Liver (tissue), 9 donors: Measurements from ENCODE around the gene LIPC. TPM values are rescaled to one million over a fixed set of nuclear protein-coding genes. Genes with fewer than 3 reads are reported as not detected.

ENCODE experiments used
- DNase-seq: peaks from one replicate; pipeline ENCODE4 v3.0.0-alpha.2; 2017; ENCODE audit warnings: low spot score
- H3K27ac ChIP-seq, 2 donors: one replicate each; pipeline ENCODE4 v1.7.0; 2013; ENCODE audit warnings: inconsistent platforms in 2 of 2, low read length in 2 of 2, control low read depth in 1 of 2, low read depth in 1 of 2, mild to moderate bottlenecking in 1 of 2
- H3K27me3 ChIP-seq, 4 donors: one replicate each; pipeline versions ENCODE4 v1.6.1 to v1.7.0; 2013; ENCODE audit warnings: low read length in 3 of 4, inconsistent platforms in 1 of 4, mild to moderate bottlenecking in 1 of 4, moderate library complexity in 1 of 4; ENCODE audit not compliant: control insufficient read depth in 4 of 4, insufficient read depth in 4 of 4
- H3K36me3 ChIP-seq, 4 donors: one replicate each; pipeline versions ENCODE4 v1.6.1 to v1.7.0; 2013; ENCODE audit warnings: low read length in 3 of 4, mild to moderate bottlenecking in 3 of 4, low read depth in 1 of 4, moderate library complexity in 1 of 4; ENCODE audit not compliant: control insufficient read depth in 4 of 4, insufficient read depth in 3 of 4
- H3K4me1 ChIP-seq, 4 donors: one replicate each; pipeline versions ENCODE4 v1.6.1 to v1.7.0; 2013; ENCODE audit warnings: low read length in 3 of 4, mild to moderate bottlenecking in 3 of 4, moderate library complexity in 1 of 4; ENCODE audit not compliant: control insufficient read depth in 4 of 4, insufficient read depth in 4 of 4
- H3K4me3 ChIP-seq, 3 donors: one replicate each; pipeline versions ENCODE4 v1.6.1 to v1.7.0; 2013; ENCODE audit warnings: low read length in 3 of 3, control low read depth in 1 of 3, low read depth in 1 of 3, mild to moderate bottlenecking in 1 of 3
- H3K9ac ChIP-seq, 2 donors: one replicate each; pipeline ENCODE4 v1.7.0; 2013; ENCODE audit warnings: low read length in 2 of 2, mild to moderate bottlenecking in 2 of 2, moderate library complexity in 2 of 2, control low read depth in 1 of 2, low read depth in 1 of 2
- H3K9me3 ChIP-seq, 4 donors: one replicate each; pipeline versions ENCODE4 v1.6.1 to v1.7.0; 2013; ENCODE audit warnings: low read length in 3 of 4; ENCODE audit not compliant: control insufficient read depth in 4 of 4
- CTCF ChIP-seq: fragments of 150-350 bp; IDR thresholded peaks from 2 replicates; pipeline ENCODE4 v1.5.1; 2017; ENCODE audit warnings: improper control_type of control experiment, low read depth, low read length; ENCODE audit not compliant: missing input control
- EGR1 ChIP-seq, 2 donors: IDR thresholded peaks; 2 replicates each; pipeline ENCODE4 v1.6.1; 2016 to 2018; ENCODE audit warnings: antibody characterized with exemption in 2 of 2, low read depth in 2 of 2
- FOXA1 ChIP-seq: IDR thresholded peaks from 2 replicates; pipeline ENCODE4 v1.6.1; 2016; ENCODE audit warnings: antibody characterized with exemption
- FOXA2 ChIP-seq: IDR thresholded peaks from 2 replicates; pipeline ENCODE4 v1.6.1; 2016; ENCODE audit warnings: antibody characterized with exemption
- GABPA ChIP-seq, 2 donors: IDR thresholded peaks in 1 of 2; conservative IDR thresholded peaks in 1 of 2; 2 replicates each; pipeline ENCODE4 v1.6.1; 2016; ENCODE audit warnings: antibody characterized with exemption in 2 of 2, mild to moderate bottlenecking in 1 of 2, moderate library complexity in 1 of 2
- HNF4A ChIP-seq, 2 donors: conservative IDR thresholded peaks; 2 replicates each; pipeline ENCODE4 v1.6.1; 2016; ENCODE audit warnings: antibody characterized with exemption in 2 of 2, mild to moderate bottlenecking in 2 of 2
- HNF4G ChIP-seq: IDR thresholded peaks from 2 replicates; pipeline ENCODE4 v1.6.1; 2016; ENCODE audit warnings: antibody characterized with exemption
- JUND ChIP-seq, 2 donors: IDR thresholded peaks; 2 replicates each; pipeline ENCODE4 v1.6.1; 2016; ENCODE audit warnings: antibody characterized with exemption in 2 of 2
- MAX ChIP-seq: IDR thresholded peaks from 2 replicates; pipeline ENCODE4 v1.6.1; 2016; ENCODE audit warnings: antibody characterized with exemption
- NR2F2 ChIP-seq: IDR thresholded peaks from 2 replicates; pipeline ENCODE4 v1.6.1; 2016; ENCODE audit warnings: antibody characterized with exemption
- RAD21 ChIP-seq, 2 donors: IDR thresholded peaks; 2 replicates each; pipeline ENCODE4 v1.6.1; 2016; ENCODE audit warnings: antibody characterized with exemption in 2 of 2, mild to moderate bottlenecking in 2 of 2
- RXRA ChIP-seq, 2 donors: IDR thresholded peaks; 2 replicates each; pipeline ENCODE4 v1.6.1; 2017 to 2018; ENCODE audit warnings: antibody characterized with exemption in 2 of 2, mild to moderate bottlenecking in 1 of 2
- SP1 ChIP-seq: IDR thresholded peaks from 2 replicates; pipeline ENCODE4 v1.6.1; 2018; ENCODE audit warnings: antibody characterized with exemption, mild to moderate bottlenecking
- TAF1 ChIP-seq: conservative IDR thresholded peaks from 2 replicates; pipeline ENCODE4 v1.6.1; 2016; ENCODE audit warnings: antibody characterized with exemption, mild to moderate bottlenecking
- YY1 ChIP-seq: IDR thresholded peaks from 2 replicates; pipeline ENCODE4 v1.6.1; 2016; ENCODE audit warnings: antibody characterized with exemption, mild to moderate bottlenecking
- WGBS: extraction: QIAGEN DNeasy Blood & Tissue Kit; methylation state at CpG from one replicate; pipeline ENCODE4 v1.1.7; 2013; 5-methylcytosine and 5-hydroxymethylcytosine counted together
- polyA plus RNA-seq, 2 donors: library from polyadenylated mRNA; stranded (reverse) in 1 of 2; unstranded in 1 of 2; fragments of 200-250 nt in 1 of 2; fragments of >200 nt in 1 of 2; fragmentation: Nextera tagmentation in 1 of 2; extraction: Ambion mirVana in 1 of 2; gene quantifications; one replicate each; pipeline versions ENCODE4 v1.2.1 to v1.2.3, GENCODE V29; 2013 to 2015
- total RNA-seq, 2 donors: library from RNA; depleted of rRNA; stranded (reverse); fragments of >200 nt; gene quantifications; one replicate each; pipeline ENCODE4 v1.2.3, GENCODE V29; 2014
- TF ChIP-seq, protein P1 (sequence below): IDR thresholded peaks from 2 replicates; pipeline ENCODE4 v1.6.1; 2016; ENCODE audit warnings: antibody characterized with exemption
- TF ChIP-seq, protein P2 (sequence below): IDR thresholded peaks from 2 replicates; pipeline ENCODE4 v1.6.1; 2016; ENCODE audit warnings: antibody characterized with exemption, mild to moderate bottlenecking
- TF ChIP-seq, protein P3 (sequence below): IDR thresholded peaks from 2 replicates; pipeline ENCODE4 v1.6.1; 2016; ENCODE audit warnings: antibody characterized with exemption
- donor health status: healthy.
- donor health status: healthy.
- donor health status: healthy.
- donor health status: healthy.
- donor health status: healthy.

Gene LIPC
- total and polyA plus RNA-seq, 4 donors = 60.1 to 268 (median 131) TPM

- Histone ChIP-seq H3K4me3 (no peak overlapping the region), H3K27me3 (no peaks in the 10 kb centered on the region), H3K36me3 (no peaks in the 10 kb centered on the region), H3K27ac (no peak overlapping the region), H3K9ac (no peak overlapping the region), H3K9me3 (no peaks in the 10 kb centered on the region), H3K4me1 (peaks cover 0 to 10% (median 6%) of the 10 kb centered on the region in 4 donors)
- TF ChIP-seq FOXA1 (no peak), JUND (IDR thresholded peaks at IDR 0.05) (no peak), MAX (no peak), EGR1 (IDR thresholded peaks at IDR 0.05; ENCODE audit: low read depth in 2 of 2) (no peak), TAF1 (no peak)
- DNase-seq = no peak
- 91% methylated on average over 27 of the region's 27 CpGs for WGBS
Measured at GRCh38 chr15:58490086-58490887, 58.5 kb downstream of the LIPC start.

GRCh38 chr15:58490888-58491473 is 59.2 kb downstream of the LIPC start:
- TF ChIP-seq YY1 (no peak), GABPA (IDR thresholded peaks at IDR 0.05 in 1 of 2, conservative IDR thresholded peaks at IDR 0.05 in 1 of 2) (no peak), SP1 (no peak), FOXA2 (no peak), EGR1 (IDR thresholded peaks at IDR 0.05; ENCODE audit: low read depth in 2 of 2) (no peak), NR2F2 (no peak), MAX (no peak), HNF4G (no peak), TAF1 (no peak), HNF4A (conservative IDR thresholded peaks at IDR 0.05) (no peak), JUND (IDR thresholded peaks at IDR 0.05) (no peak), CTCF (no peak), FOXA1 (no peak), RXRA (IDR thresholded peaks at IDR 0.05) (no peak), RAD21 (IDR thresholded peaks at IDR 0.05) (no peak)
- TF ChIP-seq, protein P1, sequence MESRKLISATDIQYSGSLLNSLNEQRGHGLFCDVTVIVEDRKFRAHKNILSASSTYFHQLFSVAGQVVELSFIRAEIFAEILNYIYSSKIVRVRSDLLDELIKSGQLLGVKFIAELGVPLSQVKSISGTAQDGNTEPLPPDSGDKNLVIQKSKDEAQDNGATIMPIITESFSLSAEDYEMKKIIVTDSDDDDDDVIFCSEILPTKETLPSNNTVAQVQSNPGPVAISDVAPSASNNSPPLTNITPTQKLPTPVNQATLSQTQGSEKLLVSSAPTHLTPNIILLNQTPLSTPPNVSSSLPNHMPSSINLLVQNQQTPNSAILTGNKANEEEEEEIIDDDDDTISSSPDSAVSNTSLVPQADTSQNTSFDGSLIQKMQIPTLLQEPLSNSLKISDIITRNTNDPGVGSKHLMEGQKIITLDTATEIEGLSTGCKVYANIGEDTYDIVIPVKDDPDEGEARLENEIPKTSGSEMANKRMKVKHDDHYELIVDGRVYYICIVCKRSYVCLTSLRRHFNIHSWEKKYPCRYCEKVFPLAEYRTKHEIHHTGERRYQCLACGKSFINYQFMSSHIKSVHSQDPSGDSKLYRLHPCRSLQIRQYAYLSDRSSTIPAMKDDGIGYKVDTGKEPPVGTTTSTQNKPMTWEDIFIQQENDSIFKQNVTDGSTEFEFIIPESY = no peak
- TF ChIP-seq, protein P2, sequence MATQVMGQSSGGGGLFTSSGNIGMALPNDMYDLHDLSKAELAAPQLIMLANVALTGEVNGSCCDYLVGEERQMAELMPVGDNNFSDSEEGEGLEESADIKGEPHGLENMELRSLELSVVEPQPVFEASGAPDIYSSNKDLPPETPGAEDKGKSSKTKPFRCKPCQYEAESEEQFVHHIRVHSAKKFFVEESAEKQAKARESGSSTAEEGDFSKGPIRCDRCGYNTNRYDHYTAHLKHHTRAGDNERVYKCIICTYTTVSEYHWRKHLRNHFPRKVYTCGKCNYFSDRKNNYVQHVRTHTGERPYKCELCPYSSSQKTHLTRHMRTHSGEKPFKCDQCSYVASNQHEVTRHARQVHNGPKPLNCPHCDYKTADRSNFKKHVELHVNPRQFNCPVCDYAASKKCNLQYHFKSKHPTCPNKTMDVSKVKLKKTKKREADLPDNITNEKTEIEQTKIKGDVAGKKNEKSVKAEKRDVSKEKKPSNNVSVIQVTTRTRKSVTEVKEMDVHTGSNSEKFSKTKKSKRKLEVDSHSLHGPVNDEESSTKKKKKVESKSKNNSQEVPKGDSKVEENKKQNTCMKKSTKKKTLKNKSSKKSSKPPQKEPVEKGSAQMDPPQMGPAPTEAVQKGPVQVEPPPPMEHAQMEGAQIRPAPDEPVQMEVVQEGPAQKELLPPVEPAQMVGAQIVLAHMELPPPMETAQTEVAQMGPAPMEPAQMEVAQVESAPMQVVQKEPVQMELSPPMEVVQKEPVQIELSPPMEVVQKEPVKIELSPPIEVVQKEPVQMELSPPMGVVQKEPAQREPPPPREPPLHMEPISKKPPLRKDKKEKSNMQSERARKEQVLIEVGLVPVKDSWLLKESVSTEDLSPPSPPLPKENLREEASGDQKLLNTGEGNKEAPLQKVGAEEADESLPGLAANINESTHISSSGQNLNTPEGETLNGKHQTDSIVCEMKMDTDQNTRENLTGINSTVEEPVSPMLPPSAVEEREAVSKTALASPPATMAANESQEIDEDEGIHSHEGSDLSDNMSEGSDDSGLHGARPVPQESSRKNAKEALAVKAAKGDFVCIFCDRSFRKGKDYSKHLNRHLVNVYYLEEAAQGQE = no peak
- TF ChIP-seq, protein P3, sequence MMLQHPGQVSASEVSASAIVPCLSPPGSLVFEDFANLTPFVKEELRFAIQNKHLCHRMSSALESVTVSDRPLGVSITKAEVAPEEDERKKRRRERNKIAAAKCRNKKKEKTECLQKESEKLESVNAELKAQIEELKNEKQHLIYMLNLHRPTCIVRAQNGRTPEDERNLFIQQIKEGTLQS = no peak
- Histone ChIP-seq H3K36me3 (no peaks in the 10 kb centered on the region), H3K27me3 (no peaks in the 10 kb centered on the region), H3K4me3 (no peak overlapping the region), H3K9me3 (no peaks in the 10 kb centered on the region), H3K9ac (no peak overlapping the region), H3K27ac (no peak overlapping the region), H3K4me1 (peaks cover 0 to 10% (median 6%) of the 10 kb centered on the region in 4 donors)
- DNase-seq = no peak
- 91% methylated on average over 6 of the region's 6 CpGs for WGBS
